ENCODE data around the gene CLEC18B.
"Not testable (repeated sequence)": the region's sequence is repeated elsewhere in the genome, so short reads cannot be mapped to it uniquely, and the experiment has no call there.

The CLEC18B gene

GRCh38 chr16:74443624-74444346, 22.5 kb upstream of the CLEC18B start:
- DNase-seq, result not testable (repeated sequence)

GRCh38 chr16:74439685-74440084, 18.4 kb upstream of the CLEC18B start:
- no peak for DNase-seq

- no peak for DNase-seq
Measured at GRCh38 chr16:74438492-74438979, 17.3 kb upstream of the CLEC18B start.

GRCh38 chr16:74431516-74431915, 10.2 kb upstream of the CLEC18B start:
- DNase-seq, result no peak

- DNase-seq, result peak; percentile 62
Measured at GRCh38 chr16:74430036-74430712, 8.9 kb upstream of the CLEC18B start.

- not testable (repeated sequence) for DNase-seq
Measured at GRCh38 chr16:74428493-74428892, 7.2 kb upstream of the CLEC18B start.

GRCh38 chr16:74425751-74426150, 4.5 kb upstream of the CLEC18B start:
- not testable (repeated sequence) for DNase-seq

- DNase-seq, result not testable (repeated sequence)
Measured at GRCh38 chr16:74423721-74424120, 2.4 kb upstream of the CLEC18B start.

- DNase-seq, result not testable (repeated sequence)
Measured at GRCh38 chr16:74422086-74422485, 808 bp upstream of the CLEC18B start.

GRCh38 chr16:74421482-74421785, 156 bp upstream of the CLEC18B start:
- DNase-seq, result not testable (repeated sequence)

- DNase-seq, result not testable (repeated sequence)
Measured at GRCh38 chr16:74419811-74420210, 1.5 kb downstream of the CLEC18B start.

- DNase-seq, result not testable (repeated sequence)
Measured at GRCh38 chr16:74417897-74418296, 3.4 kb downstream of the CLEC18B start.

- DNase-seq, result not testable (repeated sequence)
Measured at GRCh38 chr16:74413920-74414319, 7.4 kb downstream of the CLEC18B start.

- DNase-seq, result not testable (repeated sequence)
Measured at GRCh38 chr16:74413485-74413884, 7.8 kb downstream of the CLEC18B start.

- not testable (repeated sequence) for DNase-seq
Measured at GRCh38 chr16:74412775-74413390, 8.4 kb downstream of the CLEC18B start.

GRCh38 chr16:74412138-74412774, 9.0 kb downstream of the CLEC18B start:
- not testable (repeated sequence) for DNase-seq

- DNase-seq, result peak; percentile 43
Measured at GRCh38 chr16:74410981-74411380, 10.3 kb downstream of the CLEC18B start.

- not testable (repeated sequence) for DNase-seq
Measured at GRCh38 chr16:74410057-74410957, 11.0 kb downstream of the CLEC18B start.

- DNase-seq, result not testable (repeated sequence)
Measured at GRCh38 chr16:74409185-74409981, 11.9 kb downstream of the CLEC18B start.

GRCh38 chr16:74407362-74407705, 13.9 kb downstream of the CLEC18B start:
- peak; percentile 60 for DNase-seq

- not testable (repeated sequence) for DNase-seq
Measured at GRCh38 chr16:74406600-74407361, 14.5 kb downstream of the CLEC18B start.

Measured in islet precursor cell (in vitro differentiated cells).